LNCaP clone FGC (cell line): Measurements from ENCODE around the gene NFKB2.

Experiments used
- DNase-seq: peaks from one replicate; pipeline ENCODE4 v3.0.0-alpha.2; 2011; ENCODE audit warnings: low read depth
- H3K4me3 ChIP-seq: 2 replicates; pipeline ENCODE4 v1.5.1; 2011; ENCODE audit warnings: mild to moderate bottlenecking, low read depth, low read length, control low read depth
- CTCF ChIP-seq: IDR thresholded peaks from 2 replicates; pipeline ENCODE4 v1.5.1; 2012; ENCODE audit warnings: mild to moderate bottlenecking; ENCODE audit not compliant: control insufficient read depth, insufficient read depth; ENCODE audit errors: extremely low read depth

The NFKB2 gene

GRCh38 chr10:102437515-102437914, 42.0 kb downstream of the NFKB2 start:
- no peak overlapping the region for H3K4me3 ChIP-seq
- no peak for DNase-seq
- no peak for TF ChIP-seq CTCF

GRCh38 chr10:102438374-102438773, 42.9 kb downstream of the NFKB2 start:
- H3K4me3 ChIP-seq = no peak overlapping the region
- DNase-seq = no peak
- no peak for TF ChIP-seq CTCF

- H3K4me3 ChIP-seq = no peak overlapping the region
- no peak for TF ChIP-seq CTCF
- DNase-seq = no peak
These were observed 49.3 kb downstream of the NFKB2 start for GRCh38 chr10:102444851-102445250.

GRCh38 chr10:102449321-102450123, 54.0 kb downstream of the NFKB2 start:
- peak; percentile 79 for DNase-seq
- peak overlapping the region; percentile 99 for H3K4me3 ChIP-seq
- no peak for TF ChIP-seq CTCF

GRCh38 chr10:102450124-102450373, 54.5 kb downstream of the NFKB2 start:
- H3K4me3 ChIP-seq = peak overlapping the region; percentile 99
- no peak for DNase-seq
- TF ChIP-seq CTCF = no peak

GRCh38 chr10:102450374-102451104, 55.0 kb downstream of the NFKB2 start:
- peak overlapping the region; percentile 99 for H3K4me3 ChIP-seq
- no peak for TF ChIP-seq CTCF
- DNase-seq = peak; percentile 70
